ENCODE data around the gene CALML3.

The CALML3 gene

DNA sequence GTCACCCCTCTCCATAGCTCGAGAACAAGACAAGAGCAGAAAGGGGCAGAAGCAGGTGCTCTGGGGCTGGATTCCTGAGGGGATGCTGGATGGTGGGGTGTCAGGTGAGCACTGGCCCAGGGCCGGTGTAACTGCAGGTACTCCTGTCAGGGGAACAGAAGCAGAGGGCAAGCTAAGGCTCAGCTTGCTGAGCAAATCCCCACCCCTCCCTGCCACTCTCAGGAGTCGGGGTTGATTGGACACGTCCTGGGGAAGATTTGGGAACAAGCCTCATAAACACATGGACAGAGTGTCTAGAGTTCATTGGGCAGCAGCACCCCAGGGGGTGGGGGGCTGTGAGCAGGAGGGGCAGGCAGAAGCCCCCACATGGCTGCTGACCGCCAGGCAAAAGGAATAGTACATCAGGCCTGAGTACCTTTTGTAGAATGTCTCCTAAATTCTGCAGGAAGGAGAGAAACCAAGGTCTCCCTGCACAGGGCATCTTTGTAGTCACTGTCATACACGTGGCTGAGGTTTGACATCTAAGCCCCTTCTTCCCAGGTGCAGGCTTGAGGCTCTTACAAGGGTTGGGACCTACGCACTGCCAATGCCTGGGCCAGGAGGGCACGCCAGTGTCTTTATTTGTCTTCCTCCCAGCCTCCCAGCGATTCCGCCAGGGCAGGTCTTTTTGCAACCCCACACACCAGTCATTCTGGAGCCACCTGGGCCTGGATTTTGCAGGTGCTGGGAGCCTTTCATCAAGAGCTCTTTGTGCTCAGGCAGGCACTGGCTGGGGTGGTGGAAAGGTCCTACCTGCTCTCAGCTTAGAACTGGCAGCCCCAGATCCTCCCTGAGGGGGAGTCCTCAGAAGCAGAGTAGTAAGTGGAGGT lies 2.8 kb downstream of the CALML3 start:
- no peak for DNase-seq

DNA sequence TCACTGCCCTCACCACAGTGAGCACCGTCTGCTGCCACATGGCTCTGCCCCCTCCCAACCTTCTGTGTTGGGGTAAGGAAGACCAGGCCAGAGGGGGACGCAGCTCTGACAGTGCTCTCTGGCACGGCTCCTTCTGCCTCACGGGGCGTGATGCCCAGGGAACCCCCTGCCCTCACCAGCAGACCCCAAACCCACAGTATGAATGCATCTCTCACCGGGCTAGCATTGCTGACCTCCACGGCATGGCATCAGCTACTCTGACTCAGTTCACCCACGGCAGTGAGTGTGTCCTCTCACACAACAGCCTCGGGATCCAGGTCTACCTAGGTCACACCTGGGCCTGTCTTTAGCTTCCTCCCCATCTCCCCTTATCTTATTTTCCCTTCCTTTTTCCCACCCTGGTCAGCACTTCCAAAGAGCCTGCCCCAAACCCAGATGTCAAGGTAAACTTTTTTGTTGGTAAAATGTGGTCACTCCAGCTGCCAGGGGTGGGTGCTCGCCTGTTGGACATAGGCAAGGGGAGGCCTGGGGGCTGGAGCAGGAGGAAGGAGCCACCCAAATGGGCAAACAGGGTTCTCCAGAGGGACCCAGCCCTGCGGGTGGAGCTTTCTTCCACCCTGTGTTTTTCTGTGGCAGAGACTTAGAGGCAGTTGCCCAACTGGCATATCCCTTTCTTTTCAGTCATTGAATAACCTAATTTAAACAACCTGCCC lies 4.4 kb downstream of the CALML3 start:
- DNase-seq: no peak

DNA sequence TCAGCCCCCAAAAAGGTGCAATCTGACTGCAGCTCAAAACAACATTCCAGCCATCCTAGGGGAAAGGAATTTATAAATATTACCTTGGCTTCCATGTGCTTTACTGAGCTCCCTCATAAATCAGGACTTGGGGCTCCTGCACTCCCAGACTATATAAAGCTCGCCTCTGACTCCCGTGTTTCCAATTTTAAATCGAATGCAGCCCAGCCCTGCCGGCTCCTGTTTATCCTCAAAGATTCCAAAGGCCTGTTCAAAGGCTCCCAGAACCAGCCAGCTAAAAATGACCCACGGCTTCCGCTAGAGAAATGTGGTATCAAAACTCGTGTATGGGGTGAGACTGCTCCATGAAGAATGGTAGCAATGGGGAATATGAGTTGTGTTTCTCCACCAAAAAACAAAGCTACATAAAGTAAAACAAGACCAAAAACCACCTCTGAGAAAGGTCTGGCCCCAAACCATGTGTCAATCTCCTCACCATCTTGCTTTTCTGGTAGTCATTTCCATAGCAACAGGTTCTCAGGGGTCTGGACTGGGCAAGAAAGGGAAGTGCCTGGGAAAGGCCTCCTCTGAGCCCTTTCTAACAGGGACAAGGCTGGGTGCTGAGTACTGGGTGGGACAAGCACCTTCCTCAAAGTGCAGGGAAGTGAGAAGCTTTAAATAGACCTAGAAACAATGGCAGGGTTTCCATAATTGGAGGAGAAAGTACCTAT lies 5.1 kb downstream of the CALML3 start:
- DNase-seq: no peak

GRCh38 chr10:5530412-5530806 lies 5.6 kb downstream of the CALML3 start:
- no peak for DNase-seq

- no peak for DNase-seq
Observed at GRCh38 chr10:5530846-5531557, 6.2 kb downstream of the CALML3 start.

- no peak for DNase-seq
Observed at GRCh38 chr10:5531558-5532306, 7.0 kb downstream of the CALML3 start.

- no peak for DNase-seq
Observed at GRCh38 chr10:5532307-5532605, 7.5 kb downstream of the CALML3 start.

GRCh38 chr10:5532618-5533097 lies 7.9 kb downstream of the CALML3 start:
- no peak for DNase-seq

GRCh38 chr10:5533098-5533731 lies 8.5 kb downstream of the CALML3 start:
- no peak for DNase-seq

GRCh38 chr10:5534051-5534821 lies 9.5 kb downstream of the CALML3 start:
- DNase-seq: no peak

- DNase-seq: no peak
Observed at GRCh38 chr10:5534880-5535856, 10.4 kb downstream of the CALML3 start.

- DNase-seq: no peak
Observed at GRCh38 chr10:5536486-5537081, 11.8 kb downstream of the CALML3 start.

DNA sequence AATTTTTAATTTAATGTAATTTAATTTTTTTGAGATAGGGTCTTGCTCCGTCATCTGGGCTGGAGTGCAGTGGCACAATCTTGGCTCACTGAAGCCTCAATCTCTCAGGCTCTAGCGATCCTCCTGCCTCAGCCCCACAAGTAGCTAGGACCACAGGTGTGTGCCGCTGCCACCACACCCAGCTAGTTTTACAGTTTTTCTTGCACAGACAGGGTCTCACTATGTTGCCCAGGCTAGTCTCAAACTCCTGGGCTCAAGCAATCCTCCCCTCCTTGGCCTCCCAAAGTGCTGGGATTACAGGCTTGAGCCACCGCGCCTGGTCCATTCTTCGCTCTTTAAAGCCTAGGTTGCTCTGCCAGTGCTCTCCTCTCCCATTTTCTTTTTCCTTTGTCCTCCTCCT lies 12.9 kb downstream of the CALML3 start:
- DNase-seq: no peak

DNA sequence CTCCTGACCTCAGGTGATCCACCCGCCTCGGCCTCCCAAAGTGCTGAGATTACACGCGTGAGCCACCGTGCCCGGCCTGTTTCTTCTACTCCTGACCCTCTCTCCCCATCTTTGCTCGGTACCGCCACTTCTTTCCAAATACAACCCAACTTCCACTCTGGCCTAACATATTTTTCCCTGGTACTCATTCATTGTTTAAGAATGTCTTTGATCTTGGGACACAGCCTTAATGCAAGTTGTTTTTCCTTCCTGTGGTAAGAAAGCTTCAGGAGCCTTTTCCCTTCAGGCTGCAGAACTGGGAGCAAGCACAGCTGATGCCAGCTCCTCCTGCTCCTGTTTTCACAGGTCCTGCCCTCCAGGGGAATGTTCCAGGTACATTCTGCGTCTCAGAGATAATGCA lies 13.7 kb downstream of the CALML3 start:
- DNase-seq: no peak

DNA sequence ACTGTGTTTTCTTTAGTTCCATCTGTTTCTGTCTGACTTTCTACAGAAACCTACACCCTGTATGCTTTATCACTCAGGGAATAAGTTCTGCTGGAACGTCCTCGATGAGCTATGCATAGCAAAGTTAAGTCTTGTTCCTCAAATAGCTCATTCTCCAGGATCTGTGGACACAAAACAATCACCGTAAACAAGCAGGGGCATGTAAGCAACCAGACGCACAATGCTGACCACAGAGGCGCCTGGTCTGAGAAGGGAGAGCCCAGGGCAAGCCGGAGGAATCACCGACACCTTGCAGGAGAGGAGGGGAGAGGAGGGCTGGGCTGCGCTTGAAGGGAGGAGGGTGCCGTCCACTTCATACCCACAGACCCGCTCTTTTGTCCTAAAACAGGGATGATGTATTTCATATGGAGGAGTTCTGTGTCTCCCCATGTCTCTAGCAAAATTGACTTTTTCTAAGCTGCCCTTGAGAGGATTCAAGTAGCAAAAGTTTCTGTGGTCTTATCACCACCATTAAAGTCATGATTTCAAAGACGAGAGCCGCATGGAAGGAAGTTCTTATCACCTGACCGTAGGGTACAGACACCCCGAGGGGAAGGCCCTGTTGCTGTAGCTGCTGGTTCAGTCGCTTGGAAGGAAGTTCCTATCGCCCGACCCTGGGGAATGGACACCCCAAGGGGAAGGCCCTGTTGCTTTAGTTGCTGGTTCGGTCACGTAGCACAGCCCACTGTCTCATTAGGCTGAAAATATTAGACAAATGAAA lies 14.3 kb downstream of the CALML3 start:
- DNase-seq: no peak

DNA sequence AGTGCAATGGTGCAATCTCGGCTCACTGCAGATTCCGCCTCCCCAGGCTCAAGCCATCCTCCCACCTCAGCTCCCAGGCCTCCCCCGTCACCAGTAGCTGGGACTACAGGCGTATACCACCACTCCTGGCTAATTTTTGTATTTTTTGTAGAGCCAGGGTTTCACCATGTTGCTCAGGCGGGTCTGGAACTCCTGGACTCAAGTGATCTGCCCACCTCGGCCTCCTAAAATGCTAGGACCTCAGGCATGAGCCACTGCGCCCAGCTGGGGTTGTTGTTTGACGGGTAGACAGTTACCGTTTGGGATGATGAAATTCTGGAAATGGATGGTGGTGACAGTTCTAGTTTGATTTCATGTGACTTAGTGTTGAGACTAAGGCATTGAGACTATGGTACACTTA lies 15.3 kb downstream of the CALML3 start:
- DNase-seq: no peak

GRCh38 chr10:5540891-5541290 lies 16.1 kb downstream of the CALML3 start:
- DNase-seq: no peak

DNA sequence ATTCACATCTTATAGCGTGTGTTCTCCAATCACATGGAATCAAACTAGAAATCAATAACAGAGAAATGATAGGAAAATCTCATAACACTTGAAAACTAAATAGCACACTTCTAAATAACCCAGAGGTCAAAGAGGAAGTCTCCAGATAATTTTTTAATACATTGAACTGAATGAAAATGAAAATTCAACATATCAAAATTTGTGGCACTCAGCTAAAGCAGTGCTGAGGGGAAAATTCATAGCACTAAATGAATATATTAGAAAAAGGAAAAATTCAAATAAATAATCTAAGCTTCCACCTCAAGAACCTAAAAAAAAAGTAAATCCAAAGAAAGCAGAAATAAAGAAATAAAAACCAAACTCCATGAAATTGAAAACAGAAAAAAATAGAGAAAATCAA lies 17.3 kb downstream of the CALML3 start:
- DNase-seq: no peak

Measured in T-helper 1 cell (primary cell).